Stimulated activated CD8-positive, alpha-beta memory T cell treated with anti-CD3 and anti-CD28 coated beads, Interleukin-12 subunit alpha, Interleukin-12 subunit beta, amount 100 ng/mL, for 1 hour (primary cell): ENCODE results near the gene GPR35.

Source experiments
- DNase-seq: peaks from one replicate; pipeline ENCODE4 v3.0.0-alpha.2; 2020; ENCODE audit warnings: low read depth

Gene GPR35

GRCh38 chr2:240589375-240589774 is 35.9 kb upstream of the GPR35 start:
- DNase-seq = no peak

DNA sequence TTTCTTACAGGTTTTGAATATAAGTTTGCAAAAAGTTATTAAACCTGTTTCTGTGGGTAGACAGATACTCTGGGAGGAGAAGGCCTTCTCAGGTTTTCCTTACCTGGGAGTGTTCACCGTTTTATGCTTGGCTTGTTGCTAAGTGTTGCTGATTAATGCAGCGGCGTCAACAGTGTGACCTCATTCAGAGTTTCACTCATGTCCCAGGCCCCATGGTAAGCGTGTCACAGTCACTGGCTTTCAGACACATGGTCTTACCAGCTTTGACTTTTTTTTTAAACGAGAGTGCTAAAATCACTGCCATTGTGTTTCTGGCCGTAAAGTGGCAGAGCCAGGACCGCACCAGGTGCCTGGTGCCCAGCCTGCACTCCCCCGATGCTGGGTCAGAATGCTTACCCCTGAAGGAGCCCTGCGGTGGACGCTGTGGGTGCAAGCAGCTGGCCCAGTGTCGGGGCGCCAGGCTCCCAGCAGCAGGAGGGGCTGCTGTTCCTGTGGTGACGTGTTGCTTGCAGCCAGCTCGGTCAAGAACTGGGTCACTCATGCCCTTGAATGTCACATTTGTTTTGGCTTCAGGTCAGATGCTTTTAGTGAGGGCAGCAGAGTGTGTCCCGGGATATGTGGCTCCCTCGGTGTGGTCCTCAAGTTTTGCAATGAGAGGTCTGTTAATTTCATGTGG is 35.3 kb upstream of the GPR35 start:
- no peak for DNase-seq

DNA sequence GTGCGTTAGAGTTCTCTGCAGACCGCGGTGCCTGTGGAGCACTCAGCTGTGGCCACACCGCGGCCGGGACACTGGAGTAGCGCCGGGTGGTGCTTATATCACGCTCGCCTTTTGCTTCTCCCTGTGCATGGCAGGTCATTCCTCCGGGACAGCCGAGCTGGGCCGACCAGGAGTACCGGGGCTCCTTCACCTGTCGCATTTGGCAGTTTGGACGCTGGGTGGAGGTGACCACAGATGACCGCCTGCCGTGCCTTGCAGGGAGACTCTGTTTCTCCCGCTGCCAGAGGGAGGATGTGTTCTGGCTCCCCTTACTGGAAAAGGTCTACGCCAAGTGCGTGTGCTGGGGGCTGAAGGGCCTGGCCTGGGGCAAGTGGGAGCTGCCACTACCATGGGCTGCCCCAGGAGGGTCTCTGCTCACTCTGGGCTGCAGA is 34.6 kb upstream of the GPR35 start:
- no peak for DNase-seq

DNA sequence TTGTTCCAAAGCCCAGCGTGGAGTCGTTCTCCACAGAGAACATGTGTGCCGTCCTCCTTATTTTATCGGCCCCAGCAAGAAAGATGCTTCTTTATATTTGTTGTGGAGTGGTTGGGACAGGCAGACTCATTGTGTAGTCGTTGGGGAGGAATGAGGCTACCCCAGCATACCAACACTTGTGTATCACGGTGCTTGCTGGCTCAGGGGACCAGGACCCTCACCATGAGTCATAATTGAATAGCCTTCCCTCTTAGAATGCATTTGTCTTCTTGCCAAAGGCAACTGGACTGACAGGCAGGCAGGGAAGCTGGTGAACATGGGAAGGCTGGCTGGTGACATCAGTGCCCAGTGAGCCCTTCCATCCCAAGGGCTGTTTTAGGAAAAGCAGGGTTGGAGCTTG is 34.1 kb upstream of the GPR35 start:
- no peak for DNase-seq

DNA sequence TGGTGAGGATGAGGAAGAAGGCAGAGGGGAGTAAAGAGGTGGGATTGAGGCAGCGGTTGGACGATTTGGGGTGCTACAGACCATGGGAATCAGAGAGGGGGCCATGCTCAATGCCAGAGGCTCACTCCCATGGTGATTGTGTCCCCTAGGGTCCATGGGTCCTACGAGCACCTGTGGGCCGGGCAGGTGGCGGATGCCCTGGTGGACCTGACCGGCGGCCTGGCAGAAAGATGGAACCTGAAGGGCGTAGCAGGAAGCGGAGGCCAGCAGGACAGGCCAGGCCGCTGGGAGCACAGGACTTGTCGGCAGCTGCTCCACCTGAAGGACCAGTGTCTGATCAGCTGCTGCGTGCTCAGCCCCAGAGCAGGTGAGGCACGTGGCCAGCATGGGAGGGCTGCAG is 33.5 kb upstream of the GPR35 start:
- no peak for DNase-seq

- no peak for DNase-seq
Observed at GRCh38 chr2:240593026-240593702, 32.1 kb upstream of the GPR35 start.

- DNase-seq = no peak
Observed at GRCh38 chr2:240593703-240594451, 31.4 kb upstream of the GPR35 start.

GRCh38 chr2:240594511-240595380 is 30.5 kb upstream of the GPR35 start:
- DNase-seq = no peak

DNA sequence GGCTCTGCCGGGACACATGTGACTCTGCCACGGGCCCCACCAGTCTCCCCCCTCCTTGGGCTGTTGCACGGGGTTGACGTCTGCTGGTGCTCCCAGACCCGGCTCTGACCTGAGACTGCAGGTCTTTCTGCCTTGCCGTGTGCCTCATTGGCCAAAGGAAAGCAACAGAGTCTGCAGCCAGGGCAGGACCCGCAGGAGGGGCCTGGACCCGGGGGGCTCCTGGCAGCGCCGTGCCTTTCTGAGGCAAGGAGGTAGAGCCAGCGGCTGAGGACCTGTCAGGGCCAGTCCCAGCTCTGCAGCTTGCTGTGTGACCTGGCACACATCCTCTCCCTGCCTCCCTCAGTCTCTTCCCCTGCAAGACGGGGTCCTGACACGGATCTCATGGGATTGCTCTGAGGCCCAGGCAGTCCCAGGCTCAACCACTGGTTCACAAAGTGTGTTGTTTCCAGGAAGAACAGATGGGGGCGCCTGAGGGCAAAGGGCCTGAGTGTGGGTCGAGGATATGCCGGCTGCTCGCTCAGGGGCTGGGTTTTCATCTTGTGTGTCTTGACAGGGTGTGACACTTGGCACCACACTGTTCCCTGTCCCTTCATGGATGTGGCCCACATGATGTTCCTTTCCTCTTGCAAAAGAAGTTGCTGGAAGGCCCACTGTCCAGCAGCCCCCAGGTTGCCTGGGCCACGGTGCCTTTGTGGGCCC is 29.8 kb upstream of the GPR35 start:
- no peak for DNase-seq

- DNase-seq = no peak
Observed at GRCh38 chr2:240596080-240596460, 29.2 kb upstream of the GPR35 start.

DNA sequence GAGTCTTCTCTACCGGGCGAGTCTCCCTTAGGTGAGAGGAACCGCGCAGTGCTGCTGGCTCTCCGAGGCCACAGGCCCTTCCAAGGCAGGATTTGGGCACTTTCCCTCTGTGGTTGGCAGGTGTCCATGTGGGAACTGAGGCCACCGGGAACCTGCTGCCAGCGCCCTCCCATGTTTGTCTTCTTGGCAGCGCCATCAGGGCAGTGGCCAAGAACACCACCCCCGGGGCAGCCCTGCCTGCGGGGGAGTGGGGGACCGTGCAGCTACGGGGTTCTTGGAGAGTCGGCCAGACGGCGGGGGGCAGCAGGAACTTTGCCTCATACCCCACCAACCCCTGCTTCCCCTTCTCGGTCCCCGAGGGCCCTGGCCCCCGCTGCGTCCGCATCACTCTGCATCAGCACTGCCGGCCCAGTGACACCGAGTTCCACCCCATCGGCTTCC is 28.8 kb upstream of the GPR35 start:
- DNase-seq = no peak

DNA sequence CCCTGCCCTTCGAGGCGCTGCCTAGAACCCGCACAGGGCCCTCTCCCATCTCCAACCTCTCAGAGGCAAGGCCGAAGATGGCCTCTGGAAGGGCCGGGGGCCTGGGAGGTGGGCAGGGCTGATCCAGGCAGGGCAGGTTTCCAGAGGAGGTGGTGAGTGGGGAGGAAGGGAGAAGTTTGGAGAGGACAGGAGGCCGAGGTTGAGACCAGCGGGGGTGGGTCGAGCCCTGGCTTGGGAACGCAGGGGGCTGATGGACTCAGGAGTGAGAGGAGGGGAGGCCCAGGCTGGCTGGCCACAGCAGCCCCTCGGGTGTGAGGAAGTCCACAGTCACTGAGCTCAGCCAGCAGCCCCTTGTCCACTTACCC is 28.2 kb upstream of the GPR35 start:
- DNase-seq = no peak

DNA sequence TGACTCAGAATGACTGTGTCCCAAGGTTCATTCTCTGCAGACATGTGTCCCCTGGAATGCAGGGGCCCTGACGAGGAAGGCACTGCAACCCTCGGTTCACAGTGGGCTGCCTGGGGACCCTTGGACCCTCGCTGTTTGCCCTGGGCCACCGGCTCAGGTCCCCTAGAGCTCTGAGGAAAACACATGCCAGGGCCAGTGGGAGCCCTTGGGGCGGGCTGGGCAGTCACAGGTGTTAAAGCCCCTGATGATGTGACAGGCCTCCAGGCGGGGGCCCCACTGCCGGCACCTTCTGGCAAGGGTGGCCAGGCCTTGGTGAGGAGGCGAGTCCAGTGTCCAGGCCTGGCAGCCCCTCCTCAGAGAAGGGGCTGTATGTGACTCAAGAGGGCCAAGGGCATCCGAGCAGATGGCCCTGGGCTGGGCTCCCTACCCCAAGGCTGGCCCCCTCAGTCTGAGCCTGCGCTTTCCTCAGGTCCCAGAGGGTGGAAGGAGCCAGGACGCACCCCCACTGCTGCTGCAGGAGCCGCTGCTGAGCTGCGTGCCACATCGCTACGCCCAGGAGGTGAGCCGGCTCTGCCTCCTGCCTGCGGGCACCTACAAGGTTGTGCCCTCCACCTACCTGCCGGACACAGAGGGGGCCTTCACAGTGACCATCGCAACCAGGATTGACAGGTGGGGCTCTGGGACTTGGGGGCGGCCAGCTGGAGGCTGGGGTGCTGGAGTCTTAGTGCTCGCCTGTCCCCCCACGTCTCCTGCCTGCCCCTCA is 27.7 kb upstream of the GPR35 start:
- no peak for DNase-seq

DNA sequence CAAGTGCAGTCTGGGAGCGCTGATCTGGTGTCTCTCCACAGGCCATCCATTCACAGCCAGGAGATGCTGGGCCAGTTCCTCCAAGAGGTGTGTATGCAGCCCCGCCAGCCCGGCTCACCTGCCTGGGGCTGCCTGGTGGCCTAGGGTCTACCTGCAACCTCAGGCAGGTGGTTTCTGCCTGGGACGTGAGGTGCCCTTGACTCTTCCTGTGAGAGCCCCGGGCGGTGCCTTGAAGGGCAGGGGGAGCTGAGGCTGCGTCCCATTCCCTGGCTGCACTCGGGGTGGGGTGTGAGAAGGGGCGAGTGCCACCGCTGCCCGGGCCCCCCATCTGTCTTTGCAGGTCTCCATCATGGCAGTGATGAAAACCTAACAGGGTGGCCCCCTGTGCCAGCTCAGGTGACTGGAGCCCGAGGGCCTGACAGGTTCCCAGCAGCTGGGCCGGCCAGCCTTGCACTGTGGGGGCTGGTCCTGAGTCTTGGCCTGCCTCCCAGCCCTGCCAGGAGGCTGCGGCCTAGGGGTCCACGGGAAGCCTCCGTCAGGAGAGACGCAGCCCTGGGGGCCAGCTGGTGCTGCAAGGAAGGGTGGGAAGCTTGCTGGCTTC is 26.9 kb upstream of the GPR35 start:
- no peak for DNase-seq

DNA sequence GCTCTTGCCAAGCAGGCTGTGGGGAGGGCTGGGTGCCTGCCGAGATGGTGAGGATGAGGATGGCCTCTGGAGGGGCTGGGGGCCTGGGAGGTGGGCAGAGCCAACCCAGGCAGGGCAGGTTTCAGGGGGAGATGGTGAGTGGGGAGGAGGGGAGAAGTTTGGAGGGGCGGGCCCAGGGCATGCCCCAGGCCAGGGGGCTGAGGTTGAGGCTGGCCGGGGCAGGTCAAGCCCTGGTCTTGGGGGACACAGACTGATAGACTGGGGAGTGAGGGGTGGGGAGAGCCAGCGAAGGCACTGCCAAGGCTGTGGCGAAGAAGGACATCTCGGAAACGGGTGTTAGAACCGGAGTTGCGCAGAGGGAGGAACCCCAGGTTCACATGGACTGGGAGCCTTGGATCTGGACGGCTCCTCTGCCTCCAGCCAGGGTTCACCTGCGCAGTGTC is 26.1 kb upstream of the GPR35 start:
- DNase-seq = no peak

DNA sequence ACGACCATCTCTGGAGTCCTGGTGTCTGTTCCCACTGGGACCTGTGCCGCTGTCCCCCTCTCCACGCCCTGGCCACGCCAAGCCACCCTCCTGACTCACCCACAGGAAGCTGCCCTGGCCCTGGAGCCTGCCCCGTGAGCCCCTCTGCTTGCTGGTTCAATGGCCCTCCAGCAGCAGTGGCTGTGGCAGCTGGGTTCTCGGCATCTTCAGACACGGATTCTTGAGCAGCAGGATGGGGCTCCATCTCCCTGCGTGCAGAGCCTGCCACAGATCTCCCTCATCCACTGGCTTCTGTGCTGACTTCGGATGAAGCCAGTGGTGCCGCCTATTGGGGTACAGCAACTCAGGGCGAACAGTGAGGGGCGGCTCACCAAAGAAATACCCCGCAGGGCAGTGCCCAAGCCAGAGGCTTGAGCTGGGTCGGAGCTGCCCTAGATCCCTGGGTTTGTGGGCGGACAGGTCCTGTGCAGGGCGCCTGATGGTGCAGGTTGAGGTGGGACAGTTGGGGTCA is 24.8 kb upstream of the GPR35 start:
- no peak for DNase-seq

DNA sequence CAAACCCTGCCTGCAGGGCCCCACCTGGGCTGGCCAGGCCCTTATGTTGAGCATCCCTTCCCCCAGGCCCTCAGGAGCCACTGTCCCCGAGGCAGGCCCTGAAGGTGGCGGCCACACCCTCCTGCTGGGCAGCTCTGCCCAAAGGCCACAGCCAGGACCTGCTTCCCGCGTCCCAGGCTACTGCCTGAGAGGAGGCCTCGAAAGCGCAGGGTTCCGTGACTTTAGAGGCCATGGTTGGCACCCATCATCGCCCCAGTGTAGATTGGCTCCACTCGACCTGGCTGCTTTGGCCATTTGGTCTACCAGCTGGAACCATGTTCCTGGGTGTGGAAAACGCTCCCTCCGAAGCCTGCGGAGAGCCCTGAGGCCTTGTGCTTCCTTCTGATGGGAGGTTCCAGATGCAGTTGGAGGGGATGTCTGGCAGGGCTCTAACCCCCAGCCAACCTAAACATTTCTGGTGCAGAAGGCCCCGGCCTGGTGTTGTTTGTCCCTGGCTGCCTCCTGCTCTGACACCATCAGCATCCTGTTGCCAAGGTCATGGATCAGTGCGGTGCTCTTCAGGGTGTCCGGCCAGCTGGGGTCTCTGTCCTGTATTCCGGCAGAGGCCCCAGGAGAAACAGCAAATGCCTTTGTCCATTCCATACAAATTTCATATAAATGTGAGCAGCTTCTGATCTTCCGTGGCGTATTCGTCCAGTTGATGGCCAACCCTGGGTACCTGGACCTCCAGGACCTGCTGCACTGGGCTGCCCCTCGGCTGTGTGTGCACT is 24.0 kb upstream of the GPR35 start:
- DNase-seq = no peak

GRCh38 chr2:240601831-240602160 is 23.5 kb upstream of the GPR35 start:
- no peak for DNase-seq

- no peak for DNase-seq
Observed at GRCh38 chr2:240602266-240603050, 22.8 kb upstream of the GPR35 start.
